ENCODE data around the gene PPP1R3F.

- TF ChIP-seq TCF4 (CRISPR knock-in tag; IDR thresholded peaks at IDR 0.05; ENCODE audit: borderline replicate concordance) = no peak
- no peak for TF ChIP-seq GLIS3 (CRISPR knock-in tag; IDR thresholded peaks at IDR 0.05)
- TF ChIP-seq PATZ1 (CRISPR knock-in tag; IDR thresholded peaks at IDR 0.05; ENCODE audit: borderline replicate concordance) = no peak
- TF ChIP-seq ESRRG (CRISPR knock-in tag; IDR thresholded peaks at IDR 0.05) = no peak
- no peak for TF ChIP-seq PPARA (CRISPR knock-in tag; IDR thresholded peaks at IDR 0.05; ENCODE audit: borderline replicate concordance)
- no peak for TF ChIP-seq ISL1 (CRISPR knock-in tag; IDR thresholded peaks at IDR 0.05)
- TF ChIP-seq ARNTL (CRISPR knock-in tag; IDR thresholded peaks at IDR 0.05; ENCODE audit: borderline replicate concordance, low read depth) = no peak
- no peak for TF ChIP-seq CSRNP3 (CRISPR knock-in tag; IDR thresholded peaks at IDR 0.05)
- TF ChIP-seq ZC3H10 (CRISPR knock-in tag; IDR thresholded peaks at IDR 0.05) = no peak
- TF ChIP-seq ZNF565 (CRISPR knock-in tag; conservative IDR thresholded peaks at IDR 0.05; ENCODE audit: low read depth) = no peak
Measured at GRCh38 chrX:49268702-49269009, 937 bp upstream of the PPP1R3F start.

Data from SK-N-SH treated with all-trans-retinoic acid at 6 μM for 48 hours (cell line).